ENCODE data around the gene CAVIN2.

CAVIN2 gene, protein sequence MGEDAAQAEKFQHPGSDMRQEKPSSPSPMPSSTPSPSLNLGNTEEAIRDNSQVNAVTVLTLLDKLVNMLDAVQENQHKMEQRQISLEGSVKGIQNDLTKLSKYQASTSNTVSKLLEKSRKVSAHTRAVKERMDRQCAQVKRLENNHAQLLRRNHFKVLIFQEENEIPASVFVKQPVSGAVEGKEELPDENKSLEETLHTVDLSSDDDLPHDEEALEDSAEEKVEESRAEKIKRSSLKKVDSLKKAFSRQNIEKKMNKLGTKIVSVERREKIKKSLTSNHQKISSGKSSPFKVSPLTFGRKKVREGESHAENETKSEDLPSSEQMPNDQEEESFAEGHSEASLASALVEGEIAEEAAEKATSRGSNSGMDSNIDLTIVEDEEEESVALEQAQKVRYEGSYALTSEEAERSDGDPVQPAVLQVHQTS

DNA sequence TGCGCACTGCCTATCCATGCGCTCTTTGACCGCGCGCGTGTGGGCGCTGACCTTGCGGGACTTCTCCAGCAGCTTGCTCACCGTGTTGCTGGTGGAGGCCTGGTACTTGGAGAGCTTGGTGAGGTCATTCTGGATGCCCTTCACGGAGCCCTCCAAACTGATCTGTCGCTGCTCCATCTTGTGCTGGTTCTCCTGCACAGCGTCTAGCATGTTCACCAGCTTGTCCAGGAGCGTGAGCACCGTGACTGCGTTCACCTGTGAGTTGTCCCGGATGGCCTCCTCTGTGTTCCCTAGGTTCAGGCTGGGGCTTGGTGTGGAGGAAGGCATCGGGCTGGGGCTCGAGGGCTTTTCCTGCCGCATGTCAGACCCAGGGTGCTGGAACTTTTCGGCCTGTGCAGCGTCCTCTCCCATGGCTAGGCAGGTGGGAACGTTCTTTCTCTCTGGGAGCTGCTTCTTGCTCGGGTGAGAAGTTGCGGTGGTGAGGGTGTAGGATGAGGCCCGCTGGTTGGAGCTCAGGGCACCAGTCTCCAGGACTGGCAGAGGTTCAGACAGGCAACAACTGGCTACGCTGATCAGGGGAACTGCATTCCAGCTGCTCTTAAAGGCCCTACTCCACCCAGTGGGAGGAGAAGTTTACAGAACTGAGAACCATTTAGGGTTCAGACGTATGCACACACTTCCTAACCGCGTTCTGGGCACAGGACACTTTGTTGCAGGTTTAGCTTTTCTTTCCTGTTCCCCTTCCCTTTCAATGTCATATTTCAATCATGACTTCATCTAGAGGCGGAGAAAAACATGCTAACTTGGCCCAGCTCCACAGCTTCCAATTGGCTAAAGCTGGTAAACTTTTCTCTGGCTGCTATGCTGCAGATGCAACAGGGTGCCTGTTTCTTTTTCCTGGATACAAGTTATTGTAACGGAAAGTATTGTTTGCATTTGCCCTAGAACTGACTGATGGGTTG, at the start of gene CAVIN2:
Gene CAVIN2 (minus strand): TSS at position 574 of the 962 bp plus-strand sequence. CDS start 163 bp downstream, at position 411.
- TF ChIP-seq, protein P1, sequence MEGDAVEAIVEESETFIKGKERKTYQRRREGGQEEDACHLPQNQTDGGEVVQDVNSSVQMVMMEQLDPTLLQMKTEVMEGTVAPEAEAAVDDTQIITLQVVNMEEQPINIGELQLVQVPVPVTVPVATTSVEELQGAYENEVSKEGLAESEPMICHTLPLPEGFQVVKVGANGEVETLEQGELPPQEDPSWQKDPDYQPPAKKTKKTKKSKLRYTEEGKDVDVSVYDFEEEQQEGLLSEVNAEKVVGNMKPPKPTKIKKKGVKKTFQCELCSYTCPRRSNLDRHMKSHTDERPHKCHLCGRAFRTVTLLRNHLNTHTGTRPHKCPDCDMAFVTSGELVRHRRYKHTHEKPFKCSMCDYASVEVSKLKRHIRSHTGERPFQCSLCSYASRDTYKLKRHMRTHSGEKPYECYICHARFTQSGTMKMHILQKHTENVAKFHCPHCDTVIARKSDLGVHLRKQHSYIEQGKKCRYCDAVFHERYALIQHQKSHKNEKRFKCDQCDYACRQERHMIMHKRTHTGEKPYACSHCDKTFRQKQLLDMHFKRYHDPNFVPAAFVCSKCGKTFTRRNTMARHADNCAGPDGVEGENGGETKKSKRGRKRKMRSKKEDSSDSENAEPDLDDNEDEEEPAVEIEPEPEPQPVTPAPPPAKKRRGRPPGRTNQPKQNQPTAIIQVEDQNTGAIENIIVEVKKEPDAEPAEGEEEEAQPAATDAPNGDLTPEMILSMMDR (IDR thresholded peaks at IDR 0.05) = no peak
- DNase-seq = no peak
- Mint-ChIP-seq H3K4me1 (peaks cover 49% of the 10 kb centered on the region), H3K9me3 (no peaks in the 10 kb centered on the region), H3K27ac (no peak within 1 kb of the TSS), H3K36me3 (ENCODE audit: low read depth) (no peaks in the 10 kb centered on the region), H3K27me3 (ENCODE audit: low read depth, poor library complexity) (peaks cover 2% of the 10 kb centered on the region), H3K4me3 (no peak within 1 kb of the TSS)

DNA sequence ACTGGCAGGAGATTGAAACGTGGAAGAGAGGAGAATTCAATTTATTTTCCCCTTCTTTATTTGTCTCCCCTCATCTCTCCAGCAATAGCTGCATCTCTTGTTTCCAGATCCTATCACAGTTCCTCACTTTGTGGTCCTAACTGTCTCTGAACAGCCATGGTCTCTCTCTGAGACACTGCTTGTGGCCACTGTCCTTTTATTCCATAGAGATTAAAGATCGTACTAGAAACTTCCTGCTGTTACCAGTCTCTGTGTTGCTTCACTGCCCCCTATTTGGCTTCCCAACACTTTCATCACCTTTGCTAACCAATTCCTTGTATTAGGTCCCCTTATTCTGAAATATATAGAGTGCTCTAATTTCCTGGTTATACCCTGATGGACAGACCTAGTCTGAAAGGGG, 48.9 kb upstream of the CAVIN2 start:
- H3K27ac Mint-ChIP-seq = no peak overlapping the region

GRCh38 chr2:191895195-191895594, 48.3 kb upstream of the CAVIN2 start:
- no peaks in the 10 kb centered on the region for H3K4me1 Mint-ChIP-seq
- no peak for DNase-seq
- no peaks in the 10 kb centered on the region for H3K27me3 Mint-ChIP-seq (ENCODE audit: low read depth, poor library complexity)
- TF ChIP-seq, protein P1 (IDR thresholded peaks at IDR 0.05) = no peak
- H3K4me3 Mint-ChIP-seq = no peak overlapping the region
- peaks cover 14% of the 10 kb centered on the region for H3K9me3 Mint-ChIP-seq
- peaks cover under 1% of the 10 kb centered on the region for H3K36me3 Mint-ChIP-seq (ENCODE audit: low read depth)
- no peak overlapping the region for H3K27ac Mint-ChIP-seq

More for the DNA sequence above, 48.9 kb upstream of the CAVIN2 start:
- H3K4me1 Mint-ChIP-seq = no peaks in the 10 kb centered on the region
- TF ChIP-seq, protein P1 (IDR thresholded peaks at IDR 0.05) = no peak
- H3K4me3 Mint-ChIP-seq = no peak overlapping the region
- H3K27me3 Mint-ChIP-seq (ENCODE audit: low read depth, poor library complexity) = no peaks in the 10 kb centered on the region
- peaks cover 6% of the 10 kb centered on the region for H3K36me3 Mint-ChIP-seq (ENCODE audit: low read depth)
- DNase-seq = no peak
- H3K9me3 Mint-ChIP-seq = peaks cover 19% of the 10 kb centered on the region

DNA sequence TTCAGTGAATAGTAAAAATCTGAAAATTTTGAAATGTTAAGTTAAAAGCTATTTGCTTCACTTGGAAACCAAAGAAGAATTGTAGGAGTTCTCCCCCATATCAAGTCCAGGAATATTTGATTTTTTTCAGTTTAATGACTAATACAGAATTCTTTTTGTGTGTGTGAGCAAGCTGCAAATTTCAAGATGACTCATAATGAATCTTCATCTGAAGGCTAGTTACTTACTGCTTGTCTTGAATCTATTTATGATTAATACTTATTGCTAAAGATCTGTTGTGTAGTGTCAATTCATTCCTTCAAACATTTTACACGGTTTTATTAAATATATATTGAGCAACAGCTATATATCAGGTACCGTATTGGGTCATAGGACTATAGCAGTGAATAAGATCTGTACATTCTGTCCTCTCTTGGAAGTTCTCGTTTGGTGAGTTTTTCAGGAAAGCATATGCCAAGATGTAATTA, 47.8 kb upstream of the CAVIN2 start:
- H3K27me3 Mint-ChIP-seq (ENCODE audit: low read depth, poor library complexity) = no peaks in the 10 kb centered on the region
- no peaks in the 10 kb centered on the region for H3K4me1 Mint-ChIP-seq
- no peak overlapping the region for H3K4me3 Mint-ChIP-seq
- DNase-seq = no peak
- TF ChIP-seq, protein P1 (IDR thresholded peaks at IDR 0.05) = no peak
- H3K9me3 Mint-ChIP-seq = peaks cover 14% of the 10 kb centered on the region
- H3K36me3 Mint-ChIP-seq (ENCODE audit: low read depth) = no peaks in the 10 kb centered on the region
- H3K27ac Mint-ChIP-seq = no peak overlapping the region

- Mint-ChIP-seq H3K27ac (no peak overlapping the region), H3K27me3 (ENCODE audit: low read depth, poor library complexity) (no peaks in the 10 kb centered on the region), H3K36me3 (ENCODE audit: low read depth) (no peaks in the 10 kb centered on the region), H3K9me3 (peaks cover 14% of the 10 kb centered on the region), H3K4me3 (no peak overlapping the region), H3K4me1 (no peaks in the 10 kb centered on the region)
- TF ChIP-seq, protein P1 (IDR thresholded peaks at IDR 0.05) = no peak
- no peak for DNase-seq
Observed at GRCh38 chr2:191892391-191892790, 45.5 kb upstream of the CAVIN2 start.
